ENCODE measurements around the gene CACUL1.
"Not testable (repeated sequence)": the region's sequence is repeated elsewhere in the genome, so short reads cannot be mapped to it uniquely, and the experiment has no call there.

The CACUL1 gene

DNA sequence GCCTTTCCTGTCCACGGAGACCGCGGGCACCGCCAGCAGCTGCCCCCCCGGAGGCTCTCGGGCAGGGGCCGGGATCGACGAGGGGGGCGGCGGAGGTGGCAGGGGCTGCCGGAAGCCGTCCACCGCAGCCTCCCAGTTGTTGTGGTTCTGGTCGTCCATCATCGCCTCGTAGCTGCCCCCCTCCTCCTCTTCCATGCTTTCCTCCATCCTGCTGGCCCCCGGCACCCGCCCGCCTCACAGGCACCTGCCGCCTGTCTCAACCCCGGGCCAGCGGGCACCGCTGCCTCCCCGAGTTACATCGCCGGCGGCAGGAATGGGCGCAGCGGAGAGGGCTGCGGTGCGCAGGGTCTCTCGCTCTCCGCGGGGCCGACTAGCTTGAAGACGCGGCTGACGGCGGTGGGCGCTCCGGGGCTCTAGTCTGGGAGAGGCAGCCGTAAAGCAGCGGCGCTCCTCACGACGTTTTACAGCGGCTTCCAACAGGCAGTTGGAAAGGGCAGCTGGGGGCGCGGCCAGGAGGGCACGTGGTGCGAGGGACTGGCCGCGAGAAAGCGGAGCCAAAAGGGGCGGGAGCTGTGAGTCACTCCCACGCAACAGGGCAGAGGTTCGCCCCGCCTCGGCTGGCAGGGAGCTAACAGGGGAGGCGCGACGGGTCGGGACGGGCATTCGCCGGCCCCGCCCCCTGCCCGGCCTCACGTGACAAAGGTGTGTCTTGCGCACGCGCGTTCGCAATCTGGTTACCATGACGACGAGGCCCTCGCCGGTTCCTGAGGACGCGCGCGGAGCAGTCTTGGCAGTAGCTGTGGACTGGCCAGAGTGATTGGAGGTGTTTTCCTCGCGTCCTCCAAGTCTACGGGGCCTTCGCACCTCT lies at the start of gene CACUL1:
TSS of gene CACUL1 (minus strand) at position 415 of the 868 bp plus-strand sequence. CDS start at position 207, 208 bp downstream.
- peaks cover 47% of the 10 kb centered on the region for H3K4me1 Mint-ChIP-seq
- H3K4me3 Mint-ChIP-seq = peak within 1 kb of the TSS; percentile 95
- no peaks in the 10 kb centered on the region for H3K36me3 Mint-ChIP-seq
- peaks cover 9% of the 10 kb centered on the region for H3K27me3 Mint-ChIP-seq
- H3K27ac Mint-ChIP-seq = peak within 1 kb of the TSS; percentile 92
- peak; percentile 100 for ATAC-seq
- no peaks in the 10 kb centered on the region for H3K9me3 Mint-ChIP-seq

DNA sequence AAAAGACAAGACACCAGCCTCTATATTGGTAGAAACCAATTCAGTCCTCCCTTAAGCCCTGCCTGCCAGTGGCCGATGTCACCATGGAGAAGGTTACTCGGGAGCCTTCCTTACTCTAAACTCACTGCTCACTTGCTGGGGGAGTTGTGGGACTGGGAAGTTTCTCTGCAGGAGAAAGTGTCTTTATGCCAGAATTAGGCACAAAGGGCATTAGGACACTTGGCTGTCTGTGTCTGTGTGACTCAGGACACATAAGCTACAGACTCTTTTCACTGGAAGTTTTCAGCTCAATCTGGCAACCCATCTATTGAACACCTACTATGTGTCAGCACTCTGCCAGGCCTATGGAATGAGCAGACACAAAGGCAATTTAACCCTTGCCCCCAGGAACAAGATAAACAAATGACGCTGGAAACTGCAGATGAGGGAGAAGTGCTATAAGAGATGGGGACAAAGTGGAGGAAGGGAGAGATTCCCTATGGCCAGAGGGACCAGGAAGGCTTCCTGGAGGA lies 49.5 kb upstream of the CACUL1 start:
- no peak overlapping the region for H3K27ac Mint-ChIP-seq
- peaks cover 2% of the 10 kb centered on the region for H3K27me3 Mint-ChIP-seq
- no peaks in the 10 kb centered on the region for H3K4me1 Mint-ChIP-seq
- no peaks in the 10 kb centered on the region for H3K36me3 Mint-ChIP-seq
- no peak for ATAC-seq
- no peaks in the 10 kb centered on the region for H3K9me3 Mint-ChIP-seq
- H3K4me3 Mint-ChIP-seq = no peak overlapping the region

DNA sequence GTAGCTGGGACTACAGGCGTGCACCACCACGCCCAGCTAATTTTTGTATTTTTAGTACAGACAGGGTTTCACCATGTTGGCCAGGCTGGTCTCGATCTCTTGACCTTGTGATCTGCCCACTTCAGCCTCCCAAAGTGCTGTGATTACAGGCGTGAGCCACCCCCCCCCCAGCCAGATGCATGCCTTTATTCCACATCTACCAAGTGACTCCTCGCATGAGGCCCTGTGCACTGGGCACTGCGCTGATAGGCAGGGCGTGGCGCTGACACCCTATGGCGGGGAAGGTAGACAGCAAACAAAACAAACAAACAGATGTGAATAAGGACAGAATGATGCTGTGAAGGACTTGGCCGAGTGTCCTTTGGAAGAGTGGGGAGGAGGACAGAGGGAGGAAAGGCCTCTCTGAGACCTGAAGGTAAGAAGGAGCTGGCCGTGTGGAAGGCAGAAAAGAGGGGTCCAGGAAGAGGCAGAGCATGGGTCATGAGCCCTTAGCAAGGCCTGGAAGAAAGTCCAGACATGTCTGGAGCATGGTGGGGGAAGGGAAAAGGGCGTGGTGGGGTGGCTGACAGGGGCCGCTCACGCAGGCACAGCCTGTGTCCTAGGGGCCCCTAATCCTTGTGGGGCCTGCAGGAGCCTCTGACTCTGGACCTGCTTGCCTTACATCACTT lies 47.5 kb upstream of the CACUL1 start:
- no peaks in the 10 kb centered on the region for H3K27me3 Mint-ChIP-seq
- no peak overlapping the region for H3K27ac Mint-ChIP-seq
- H3K36me3 Mint-ChIP-seq = no peaks in the 10 kb centered on the region
- H3K4me1 Mint-ChIP-seq = no peaks in the 10 kb centered on the region
- H3K9me3 Mint-ChIP-seq = no peaks in the 10 kb centered on the region
- no peak for ATAC-seq
- H3K4me3 Mint-ChIP-seq = no peak overlapping the region

DNA sequence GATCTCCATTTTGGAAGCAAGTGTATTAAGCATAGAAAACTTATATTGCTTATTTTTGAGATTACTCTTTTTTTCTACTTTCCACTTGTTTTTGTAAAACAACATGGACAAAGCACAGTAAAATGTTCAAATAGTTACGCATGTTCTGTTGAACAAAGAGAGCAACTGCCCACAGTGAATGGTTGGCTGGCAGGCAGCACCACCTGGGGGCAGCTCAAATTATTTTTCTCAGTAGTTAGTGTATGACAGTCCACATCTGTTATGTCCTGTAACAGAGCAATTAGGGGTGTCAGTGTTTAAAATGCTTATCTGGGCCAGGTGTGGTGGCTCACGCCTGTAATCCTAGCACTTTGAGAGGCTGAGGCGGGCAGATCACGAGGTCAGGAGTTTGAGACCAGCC lies 46.1 kb upstream of the CACUL1 start:
- Mint-ChIP-seq H3K4me1 (no peaks in the 10 kb centered on the region), H3K27ac (no peak overlapping the region), H3K4me3 (no peak overlapping the region), H3K36me3 (no peaks in the 10 kb centered on the region), H3K27me3 (peaks cover 8% of the 10 kb centered on the region), H3K9me3 (no peaks in the 10 kb centered on the region)
- no peak for ATAC-seq

DNA sequence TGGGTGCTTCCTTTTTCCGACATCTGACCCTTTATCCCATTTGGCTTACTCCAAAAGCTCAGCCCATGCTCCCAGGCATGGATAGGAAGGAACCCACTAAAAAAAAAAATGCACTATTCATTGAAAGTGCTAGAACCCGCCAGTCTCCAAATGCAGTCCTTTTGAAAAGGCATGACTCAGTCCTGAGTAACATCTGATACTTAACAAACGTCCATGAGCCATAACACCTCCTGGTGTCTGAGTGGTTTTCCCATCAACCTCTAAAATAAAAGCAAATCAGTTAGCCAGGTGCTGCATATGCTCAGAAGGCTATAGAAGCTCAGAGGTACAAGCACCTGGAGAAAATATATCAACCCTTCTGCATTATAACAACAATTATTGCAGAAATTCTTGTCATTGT lies 45.0 kb upstream of the CACUL1 start:
- ATAC-seq = no peak
- Mint-ChIP-seq H3K4me3 (no peak overlapping the region), H3K27ac (no peak overlapping the region), H3K36me3 (no peaks in the 10 kb centered on the region), H3K4me1 (no peaks in the 10 kb centered on the region), H3K9me3 (peaks cover 2% of the 10 kb centered on the region), H3K27me3 (peaks cover 12% of the 10 kb centered on the region)

DNA sequence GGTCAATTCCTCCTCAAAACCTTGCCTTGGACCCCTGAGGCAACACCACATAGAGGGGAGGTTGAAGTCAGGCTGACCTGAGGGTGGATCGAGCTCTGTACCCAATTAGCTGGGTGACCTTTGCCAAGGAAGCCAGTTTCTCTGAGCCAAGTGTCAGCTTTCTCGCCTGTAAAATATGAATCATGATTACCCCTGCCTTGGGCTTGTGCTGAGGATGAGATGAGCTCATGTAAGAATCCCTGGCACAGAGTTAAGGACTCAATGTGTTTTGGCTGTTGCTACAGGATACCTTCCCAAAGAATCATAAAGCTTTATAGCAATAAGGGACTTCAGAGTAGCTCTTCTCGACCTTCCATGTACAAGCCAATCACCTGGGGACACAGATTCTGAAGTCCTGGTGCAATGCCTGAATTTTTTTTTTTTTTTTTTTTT lies 43.5 kb upstream of the CACUL1 start:
- Mint-ChIP-seq H3K27me3 (peaks cover 12% of the 10 kb centered on the region), H3K36me3 (no peaks in the 10 kb centered on the region), H3K4me1 (no peaks in the 10 kb centered on the region), H3K27ac (no peak overlapping the region), H3K4me3 (no peak overlapping the region), H3K9me3 (peaks cover 2% of the 10 kb centered on the region)
- no peak for ATAC-seq

DNA sequence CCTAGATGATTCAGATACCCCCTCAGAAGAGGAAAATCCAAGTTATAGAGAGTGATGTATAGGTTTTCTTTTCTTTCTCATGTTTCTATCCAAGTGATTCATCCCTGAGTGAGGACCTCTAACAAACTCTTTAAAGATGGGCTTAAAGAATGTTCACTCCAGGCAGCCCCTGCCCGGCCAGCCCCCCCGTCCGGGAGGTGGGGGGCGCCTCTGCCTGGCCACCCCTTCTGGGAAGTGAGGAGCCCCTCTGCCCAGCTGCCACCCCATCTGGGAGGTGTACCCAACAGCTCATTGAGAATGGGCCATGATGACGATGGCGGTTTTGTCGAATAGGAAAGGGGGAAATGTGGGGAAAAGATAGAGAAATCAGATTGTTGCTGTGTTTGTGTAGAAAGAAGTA lies 40.2 kb upstream of the CACUL1 start:
- ATAC-seq, H3K4me3 Mint-ChIP-seq, H3K9me3 Mint-ChIP-seq, H3K27ac Mint-ChIP-seq, H3K4me1 Mint-ChIP-seq, H3K36me3 Mint-ChIP-seq: not testable (repeated sequence)
- H3K27me3 Mint-ChIP-seq = peaks cover 12% of the 10 kb centered on the region

DNA sequence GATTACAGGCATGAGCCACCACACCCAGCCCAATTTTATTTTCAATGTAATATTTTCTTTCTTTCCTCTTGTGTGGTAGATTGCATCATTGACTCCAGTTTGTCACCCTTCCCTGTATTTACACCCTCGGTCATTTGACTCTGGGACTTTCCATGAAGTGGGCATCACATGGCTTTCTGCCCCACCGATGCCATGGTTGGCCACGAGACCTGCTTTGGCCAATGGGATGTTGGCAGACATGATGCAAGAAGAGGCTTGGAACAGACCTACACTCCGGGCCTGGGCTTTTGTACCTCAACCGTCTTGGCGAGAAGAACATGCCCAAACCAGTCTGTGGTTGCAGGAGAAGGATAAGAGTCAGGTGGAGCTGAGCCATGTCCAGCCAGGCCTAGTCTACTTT lies 38.8 kb upstream of the CACUL1 start:
- H3K4me3 Mint-ChIP-seq = no peak overlapping the region
- no peaks in the 10 kb centered on the region for H3K4me1 Mint-ChIP-seq
- ATAC-seq = no peak
- peaks cover 13% of the 10 kb centered on the region for H3K27me3 Mint-ChIP-seq
- H3K27ac Mint-ChIP-seq = no peak overlapping the region
- H3K9me3 Mint-ChIP-seq = peaks cover 2% of the 10 kb centered on the region
- no peaks in the 10 kb centered on the region for H3K36me3 Mint-ChIP-seq

DNA sequence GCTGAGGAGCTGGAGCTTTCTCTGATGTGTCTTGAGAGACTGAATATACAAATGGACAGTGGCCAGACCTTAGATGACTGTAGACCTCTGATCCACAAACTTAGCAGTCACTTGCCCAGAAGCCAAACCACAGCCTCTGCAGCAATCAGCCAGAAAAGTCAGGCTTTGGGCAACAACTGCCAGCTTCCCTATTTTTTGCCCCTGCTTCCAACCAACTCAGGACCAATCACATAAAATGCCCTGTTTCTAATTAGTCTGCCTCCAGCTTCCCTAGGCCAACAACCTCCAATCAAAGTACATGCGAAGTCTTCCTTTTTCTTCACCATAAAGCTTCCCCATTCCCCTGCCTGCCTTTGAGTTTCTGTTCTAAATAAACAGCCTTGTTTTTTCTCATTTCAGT lies 37.8 kb upstream of the CACUL1 start:
- Mint-ChIP-seq H3K4me1 (no peaks in the 10 kb centered on the region), H3K4me3 (no peak overlapping the region), H3K9me3 (peaks cover 2% of the 10 kb centered on the region), H3K27me3 (peaks cover 23% of the 10 kb centered on the region), H3K27ac (no peak overlapping the region), H3K36me3 (no peaks in the 10 kb centered on the region)
- no peak for ATAC-seq

DNA sequence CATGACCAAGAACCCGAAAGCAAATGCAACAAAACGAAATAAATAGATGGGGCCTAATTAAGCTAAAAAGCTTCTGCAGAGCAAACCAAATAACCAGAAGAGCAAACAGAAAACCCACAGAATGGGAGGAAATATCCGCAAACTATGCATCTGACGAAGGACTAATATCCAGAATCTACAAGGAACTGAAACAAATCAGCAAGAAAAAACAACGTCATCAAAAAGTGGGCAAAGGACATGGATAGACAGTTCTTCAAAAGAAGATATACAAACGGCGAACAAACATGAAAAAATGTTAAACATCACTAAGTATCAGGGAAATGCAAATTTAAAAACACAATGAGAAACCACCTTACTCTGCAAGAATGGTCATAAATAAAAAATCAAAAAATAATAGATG lies 35.3 kb upstream of the CACUL1 start:
- no peak overlapping the region for H3K27ac Mint-ChIP-seq
- H3K4me3 Mint-ChIP-seq = no peak overlapping the region
- H3K4me1 Mint-ChIP-seq = no peaks in the 10 kb centered on the region
- H3K27me3 Mint-ChIP-seq = peaks cover 22% of the 10 kb centered on the region
- no peaks in the 10 kb centered on the region for H3K9me3 Mint-ChIP-seq
- no peaks in the 10 kb centered on the region for H3K36me3 Mint-ChIP-seq
- no peak for ATAC-seq

DNA sequence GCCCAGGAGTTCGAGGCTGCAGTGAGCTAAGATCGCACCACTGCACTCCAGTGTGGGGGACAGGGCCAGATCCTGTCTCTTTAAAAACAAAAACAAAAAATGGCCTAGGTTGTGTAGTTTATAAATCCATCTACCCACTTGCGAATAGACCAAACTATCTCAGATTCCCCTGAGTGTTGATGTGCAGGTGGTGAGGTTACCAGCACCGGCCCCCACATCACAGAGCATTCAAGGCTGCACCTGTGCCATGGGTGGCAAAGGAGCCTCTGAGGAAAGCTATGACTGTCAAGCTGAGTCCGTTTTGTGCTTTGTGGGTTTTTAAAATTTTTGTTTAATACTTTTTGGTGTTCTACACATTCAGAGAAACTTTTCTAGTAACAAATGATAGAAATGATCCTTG lies 30.8 kb upstream of the CACUL1 start:
- no peak for ATAC-seq
- no peaks in the 10 kb centered on the region for H3K36me3 Mint-ChIP-seq
- H3K9me3 Mint-ChIP-seq = no peaks in the 10 kb centered on the region
- H3K4me3 Mint-ChIP-seq = no peak overlapping the region
- peaks cover 22% of the 10 kb centered on the region for H3K27me3 Mint-ChIP-seq
- H3K4me1 Mint-ChIP-seq = no peaks in the 10 kb centered on the region
- no peak overlapping the region for H3K27ac Mint-ChIP-seq

DNA sequence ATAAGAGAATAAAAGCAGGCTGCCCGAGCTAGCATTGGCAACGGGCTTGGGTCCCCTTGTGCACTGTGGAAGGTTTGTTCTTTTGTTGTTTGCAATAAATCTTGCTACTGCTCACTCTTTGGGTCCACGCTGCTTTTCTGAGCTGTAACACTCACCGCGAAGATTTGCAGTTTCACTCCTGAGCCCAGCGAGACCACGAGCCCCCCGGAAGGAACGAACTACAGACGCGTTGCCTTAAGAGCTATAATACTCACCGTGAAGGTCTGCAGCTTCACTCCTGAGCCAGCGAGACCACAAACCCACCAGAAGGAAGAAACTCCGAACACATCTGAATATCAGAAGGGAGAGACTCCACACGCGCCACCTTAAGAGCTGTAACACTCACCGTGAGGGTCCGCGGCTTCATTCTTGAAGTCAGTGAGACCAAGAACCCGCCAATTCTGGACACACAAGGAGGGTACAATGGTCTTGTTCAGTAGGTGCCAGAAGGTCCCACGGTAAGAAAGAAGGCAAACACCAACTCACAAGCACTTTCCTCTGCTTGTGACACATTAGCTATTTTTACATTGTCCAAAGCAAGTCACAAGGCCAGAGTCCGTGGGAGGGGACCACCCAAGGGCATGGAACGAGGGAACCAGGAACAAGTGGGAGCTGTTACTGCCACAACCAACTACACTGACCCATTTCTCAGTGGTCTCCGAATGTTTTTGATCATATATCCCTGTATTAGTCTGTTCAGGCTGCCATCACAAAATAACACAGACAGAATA lies 29.2 kb upstream of the CACUL1 start:
- no peak overlapping the region for H3K4me3 Mint-ChIP-seq
- no peaks in the 10 kb centered on the region for H3K4me1 Mint-ChIP-seq
- no peak overlapping the region for H3K27ac Mint-ChIP-seq
- no peak for ATAC-seq
- no peaks in the 10 kb centered on the region for H3K36me3 Mint-ChIP-seq
- peaks cover 30% of the 10 kb centered on the region for H3K27me3 Mint-ChIP-seq
- H3K9me3 Mint-ChIP-seq = no peaks in the 10 kb centered on the region

DNA sequence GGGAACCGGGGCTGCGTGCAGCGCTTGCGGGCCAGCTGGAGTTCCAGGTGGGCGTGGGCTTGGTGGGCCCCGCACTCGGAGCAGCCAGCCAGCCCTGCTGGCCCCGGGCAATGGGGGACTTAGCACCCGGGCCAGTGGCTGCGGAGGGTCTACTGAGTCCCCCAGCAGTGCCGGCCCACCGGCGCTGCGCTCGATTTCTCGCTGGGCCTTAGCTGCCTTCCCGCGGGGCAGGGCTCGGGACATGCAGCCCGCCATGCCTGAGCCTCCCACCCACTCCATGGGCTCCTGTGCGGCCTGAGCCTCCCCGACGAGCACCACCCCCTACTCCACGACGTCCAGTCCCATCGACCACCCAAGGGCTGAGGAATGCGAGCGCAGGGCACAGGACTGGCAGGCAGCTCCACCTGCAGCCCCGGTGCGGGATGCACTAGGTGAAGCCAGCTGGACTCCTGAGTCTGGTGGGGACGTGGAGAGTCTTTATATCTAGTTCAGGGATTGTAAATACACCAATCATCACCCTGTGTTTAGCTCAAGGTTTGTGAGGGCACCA lies 28.2 kb upstream of the CACUL1 start:
- H3K27ac Mint-ChIP-seq, H3K36me3 Mint-ChIP-seq, H3K4me3 Mint-ChIP-seq, H3K4me1 Mint-ChIP-seq, ATAC-seq, H3K9me3 Mint-ChIP-seq: not testable (repeated sequence)
- H3K27me3 Mint-ChIP-seq = peaks cover 24% of the 10 kb centered on the region

DNA sequence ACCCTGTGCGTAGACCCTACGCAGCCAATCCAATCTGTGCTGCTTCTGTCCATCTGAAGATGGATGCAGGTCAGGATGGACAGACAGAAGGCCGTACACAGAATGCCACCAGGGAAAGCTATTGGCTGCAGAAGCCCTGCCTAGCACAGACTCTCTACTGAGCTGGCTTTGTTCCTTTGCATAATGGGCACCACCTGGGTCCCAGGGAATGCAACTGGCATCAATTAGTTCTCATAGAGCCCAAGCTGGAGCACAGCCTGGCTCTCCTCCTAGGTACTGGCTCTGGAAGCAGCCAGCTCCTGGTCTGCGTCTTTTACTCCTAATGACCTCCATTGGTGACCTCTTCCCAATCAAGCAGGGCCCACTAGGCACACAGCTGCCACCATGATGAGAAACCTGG lies 26.8 kb upstream of the CACUL1 start:
- Mint-ChIP-seq H3K4me1 (no peaks in the 10 kb centered on the region), H3K4me3 (no peak overlapping the region), H3K27me3 (peaks cover 9% of the 10 kb centered on the region), H3K9me3 (peaks cover 11% of the 10 kb centered on the region), H3K27ac (no peak overlapping the region), H3K36me3 (no peaks in the 10 kb centered on the region)
- ATAC-seq = no peak

DNA sequence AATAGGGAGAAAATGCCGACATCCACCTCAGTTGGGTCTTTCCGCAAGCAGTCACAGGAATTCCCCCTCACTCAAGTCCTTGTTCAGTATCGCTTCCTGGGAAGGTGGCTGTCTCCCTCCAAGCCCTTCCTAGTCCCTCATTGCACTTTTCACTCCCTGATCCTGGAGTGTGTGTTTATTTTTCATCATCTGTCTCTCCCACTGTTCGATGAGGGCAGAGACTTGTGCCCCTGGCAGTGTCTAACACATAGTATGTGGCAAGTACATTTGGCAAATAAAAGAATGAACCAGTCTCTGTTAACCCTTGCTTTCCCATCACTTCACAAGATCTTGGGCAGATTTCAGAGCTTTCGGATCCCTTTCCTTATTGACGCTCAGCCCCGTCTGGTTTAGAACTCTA lies 24.0 kb upstream of the CACUL1 start:
- Mint-ChIP-seq H3K27me3 (peaks cover 14% of the 10 kb centered on the region), H3K36me3 (no peaks in the 10 kb centered on the region), H3K4me3 (no peak overlapping the region), H3K4me1 (no peaks in the 10 kb centered on the region), H3K9me3 (peaks cover 13% of the 10 kb centered on the region), H3K27ac (no peak overlapping the region)
- ATAC-seq = no peak
